Measurements from ENCODE around the gene PRG3. TPM values are rescaled to one million over a fixed set of nuclear protein-coding genes. Genes with fewer than 3 reads are reported as not detected.

Gene PRG3
- total and polyA plus RNA-seq, 9 of the 15 experiments (the other 6 are each of a cell fraction or from before 2014, with no cell fraction given), result 0.18 to 0.55 (median 0.38) TPM; not detected in 6

GRCh38 chr11:57358543-57358961 lies 22.4 kb downstream of the PRG3 start:
- FAIRE-seq (peak; percentile 57), ATAC-seq (peak; percentile 37), DNase-seq (ENCODE audit: extremely low read depth in 1 of 4, low spot score in 3 of 4) (peak in 1 of 4 experiments; percentile 44)
- in situ Hi-C loops (cut with MboI), result no loop called here
- H4K20me1 ChIP-seq (replicated peaks; ENCODE audit: control insufficient read depth, insufficient read depth, low read length), result no peaks in the 10 kb centered on the region
- ChIA-PET CTCF (ENCODE audit: low intra/inter-chr PET ratio) (no interaction called here), POLR2A (interaction anchor here (1.0 to 1.6 kb wide), 4 partner anchors 10 to 38 kb away, joined by 3 to 5 read pairs (median 4); no protein-coding TSS in a partner anchor)
- peak overlapping the region in 1 of 2 experiments; percentile 38; a peak in 1 of 4 replicates for H3K9ac ChIP-seq (ENCODE audit: insufficient read depth in 1 of 2, low read depth in 2 of 2, low read length in 2 of 2)
- 14% methylated on average over 8 of the region's 9 CpGs for WGBS (ENCODE audit: insufficient coverage, low coverage, missing lambda C conversion rate)
- no peaks in the 10 kb centered on the region for H3K9me3 ChIP-seq (replicated peaks; ENCODE audit: control insufficient read depth, insufficient read depth, low read depth, low read length)
- peak overlapping the region; percentile 38; the same call in 1 of the 2 replicates for H2AFZ ChIP-seq (ENCODE audit: low read depth, low read length)
- no peaks in the 10 kb centered on the region for H3K79me2 ChIP-seq (ENCODE audit: control insufficient read depth, insufficient read depth, low read length)
- BruUV-seq (replicated peaks), result no TSS peak
- H3K4me1 ChIP-seq (replicated peaks in 1 of 2; ENCODE audit: control insufficient read depth in 2 of 2, insufficient read depth in 2 of 2, low read length in 2 of 2), result peaks cover 17 to 29% of the 10 kb centered on the region in 2 experiments
- no peaks in the 10 kb centered on the region for H3K36me3 ChIP-seq (ENCODE audit: control insufficient read depth, insufficient read depth, low read length)
- H3K27ac ChIP-seq (ENCODE audit: extremely low read depth, low read depth, low read length), result no peak overlapping the region
- H3K27me3 ChIP-seq (ENCODE audit: control insufficient read depth in 2 of 2, insufficient read depth in 2 of 2, low read length in 2 of 2), result no peaks in the 10 kb centered on the region
- intact Hi-C loops (cut with micrococcal nuclease), result loop anchor here (2.0 kb wide), 1 partner anchor 44 kb away; no protein-coding TSS in a partner anchor
- no peak overlapping the region for H3K4me3 ChIP-seq
- no peak overlapping the region; the same call in 1 of the 2 replicates for H3K4me2 ChIP-seq (ENCODE audit: insufficient read depth, low read length)
- no peaks in the 10 kb centered on the region for H3K9me1 ChIP-seq (ENCODE audit: control insufficient read depth, insufficient read depth, low read length)
- TF ChIP-seq CUX1 (CRISPR knock-in tag; IDR thresholded peaks at IDR 0.05), result no peak
- no peak; the same call in 1 of the 2 replicates for TF ChIP-seq MAFG (tag; conservative IDR thresholded peaks at IDR 0.05)
- TF ChIP-seq GATA2 (CRISPR knock-in tag; IDR thresholded peaks at IDR 0.05), result peak; percentile 50
- TF ChIP-seq SMARCB1 (IDR thresholded peaks at IDR 0.05; ENCODE audit: insufficient read length, low read depth), result no peak
- peak; percentile 57 for TF ChIP-seq DPF2 (IDR thresholded peaks at IDR 0.05)
- TF ChIP-seq CBFB (CRISPR knock-in tag; IDR thresholded peaks at IDR 0.05), result no peak
- no peak for TF ChIP-seq NFIX (CRISPR knock-in tag; IDR thresholded peaks at IDR 0.05; ENCODE audit: low read depth)
- peak; percentile 83 for TF ChIP-seq FOSL1 (tag; conservative IDR thresholded peaks at IDR 0.05)
- no peak for TF ChIP-seq MNT (conservative IDR thresholded peaks at IDR 0.05)
- no peak for TF ChIP-seq NR2C1 (IDR thresholded peaks at IDR 0.05)
- no peak for TF ChIP-seq NR2C1 (tag; IDR thresholded peaks at IDR 0.05)
- no peak for TF ChIP-seq ZSCAN29 (IDR thresholded peaks at IDR 0.05)
- TF ChIP-seq HMGN3 (IDR thresholded peaks at IDR 0.05; ENCODE audit: borderline replicate concordance, extremely low read depth, insufficient read length, low read depth, low read length), result no peak
- TF ChIP-seq TRIM28 (IDR thresholded peaks at IDR 0.05), result no peak
- no peak for TF ChIP-seq TFE3 (CRISPR knock-in tag; IDR thresholded peaks at IDR 0.05)
- TF ChIP-seq ESRRA (IDR thresholded peaks at IDR 0.05; ENCODE audit: borderline replicate concordance, low read depth), result no peak

All from K562 (cell line).